DMS 273 (cell line): ENCODE measurements around the gene ELAC2.

ENCODE experiments used
- DNase-seq: peaks from one replicate; lab custom pipeline; 2025; ENCODE audit not compliant: unreplicated experiment; lab: John Stamatoyannopoulos, UW

Gene ELAC2

DNA sequence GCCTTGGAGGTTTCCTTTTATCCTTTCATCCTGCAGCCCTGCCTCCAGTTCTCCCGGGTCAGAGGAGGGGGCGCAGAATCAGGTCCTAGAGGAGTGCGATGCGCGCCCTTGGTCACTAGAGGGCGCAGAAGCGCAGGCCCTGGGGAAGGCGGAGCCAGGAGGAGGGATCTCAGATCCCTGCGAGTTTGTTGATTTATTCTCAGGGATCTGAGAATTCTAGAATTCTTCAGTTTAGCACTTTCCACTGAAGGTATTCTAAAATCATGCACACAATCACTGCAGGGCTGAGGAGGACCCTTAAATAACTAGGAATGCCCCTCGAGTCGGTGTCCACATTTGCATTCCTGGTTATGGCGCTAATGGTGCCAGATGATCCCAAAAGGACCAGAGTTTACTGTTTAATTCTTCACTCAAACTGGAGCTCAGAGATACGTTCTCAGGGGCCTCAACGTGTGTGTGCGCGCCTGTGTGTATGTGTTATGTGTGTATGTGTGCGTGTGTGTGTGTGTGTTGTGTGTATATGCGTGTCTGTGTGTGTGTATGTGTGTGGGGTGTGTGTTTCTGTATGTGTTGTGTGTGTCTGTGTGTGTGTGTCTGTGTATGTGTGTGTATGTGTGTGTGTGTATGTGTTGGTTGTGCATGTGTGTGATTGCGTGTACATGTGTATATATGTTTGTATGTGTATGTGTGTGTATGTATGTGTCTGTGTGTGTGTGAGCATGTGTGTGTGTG is 6.9 kb upstream of the ELAC2 start:
- DNase-seq, result peak; percentile 87

DNA sequence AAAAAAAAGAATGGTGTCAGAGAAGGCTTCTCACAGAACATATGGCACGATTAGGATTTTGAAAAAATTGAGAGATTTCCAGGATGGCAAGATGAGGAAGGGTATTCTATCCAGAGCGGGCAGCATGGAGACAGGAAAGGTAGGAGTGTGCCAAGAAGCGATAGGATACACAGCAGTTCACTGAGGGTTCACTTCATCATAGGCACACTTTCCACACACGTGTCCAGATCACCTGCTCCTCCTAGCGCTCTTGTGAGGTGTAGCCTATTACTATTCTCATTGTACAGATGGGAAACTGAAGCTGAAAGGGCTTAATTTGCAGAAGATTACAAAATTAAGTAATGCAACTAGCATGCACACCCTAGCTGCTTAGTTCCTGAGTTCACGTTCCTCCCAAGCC is 6.2 kb upstream of the ELAC2 start:
- DNase-seq, result peak; percentile 56

DNA sequence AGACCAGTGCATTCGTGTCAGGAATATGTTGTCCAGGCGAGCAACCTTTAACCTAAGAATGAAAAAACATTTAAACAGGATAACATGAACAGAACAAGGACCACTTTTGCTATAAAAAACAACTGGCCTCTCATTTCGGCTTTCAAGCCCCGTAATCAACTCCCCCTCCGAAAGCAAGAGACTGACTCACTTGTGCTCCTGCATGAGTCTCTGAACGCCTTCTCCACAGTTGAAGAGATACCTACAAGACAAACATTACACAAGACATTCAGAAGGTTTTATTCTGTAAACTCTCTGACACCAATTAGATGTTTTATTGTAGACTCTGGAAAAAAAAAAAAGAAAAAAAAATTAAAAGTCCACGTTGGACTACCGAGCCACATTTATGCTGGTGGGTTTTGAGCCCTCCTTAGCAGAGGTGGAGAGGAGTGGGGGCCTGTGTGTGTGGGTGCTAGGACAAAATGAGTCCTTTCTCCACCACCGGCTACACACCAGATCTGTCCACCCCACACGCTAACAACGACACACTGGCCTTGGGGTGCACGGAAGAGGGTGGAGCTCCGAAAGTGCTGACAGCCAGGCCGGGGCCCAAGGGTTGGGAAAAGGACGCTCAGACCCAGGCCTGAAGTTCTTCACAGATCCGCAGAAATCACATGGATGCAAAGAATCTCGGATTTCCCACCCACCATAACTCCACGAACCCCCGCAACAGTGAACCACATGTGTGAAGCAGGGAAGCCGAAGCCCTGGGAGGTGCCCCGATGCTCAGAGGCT is 759 bp downstream of the ELAC2 start:
- DNase-seq, result peak; percentile 6

DNA sequence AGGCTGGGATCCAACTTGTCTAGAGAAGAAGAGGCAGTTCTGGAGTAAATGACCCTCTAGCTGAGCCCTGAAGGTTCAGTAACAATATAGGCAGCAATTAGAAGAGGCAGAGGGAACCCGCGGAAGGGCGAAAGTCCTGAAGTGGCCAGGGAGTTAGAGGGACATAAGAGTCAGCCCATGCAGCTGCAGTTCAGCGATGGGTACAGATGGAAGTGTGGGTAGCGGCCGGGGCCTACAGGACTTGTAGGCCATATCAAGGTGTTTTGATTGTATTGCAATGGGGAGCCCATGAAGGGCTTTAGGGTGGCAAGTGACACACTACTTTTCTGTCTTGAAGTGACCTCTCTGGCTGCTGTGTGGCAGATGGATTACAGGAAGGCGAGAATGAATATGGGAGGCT is 3.0 kb downstream of the ELAC2 start:
- no peak for DNase-seq

DNA sequence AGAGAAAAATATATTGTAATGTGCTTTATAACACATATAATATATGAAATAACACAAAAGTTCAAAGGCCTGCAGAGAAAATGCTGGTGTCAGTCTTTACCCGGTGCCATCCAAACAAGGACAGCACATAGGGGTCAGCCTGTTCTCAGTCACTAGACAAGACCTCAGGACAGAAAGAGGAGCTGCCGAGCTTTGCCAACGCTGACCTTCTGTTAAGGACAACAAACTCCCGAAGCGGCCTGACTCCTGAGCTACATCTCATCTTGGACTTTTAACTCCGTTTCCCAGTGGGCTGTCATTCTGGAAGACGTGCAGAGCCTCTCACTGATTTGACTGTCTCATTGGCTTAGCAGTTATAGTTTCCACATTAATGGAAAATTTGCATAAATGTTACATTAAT is 6.9 kb downstream of the ELAC2 start:
- no peak for DNase-seq

DNA sequence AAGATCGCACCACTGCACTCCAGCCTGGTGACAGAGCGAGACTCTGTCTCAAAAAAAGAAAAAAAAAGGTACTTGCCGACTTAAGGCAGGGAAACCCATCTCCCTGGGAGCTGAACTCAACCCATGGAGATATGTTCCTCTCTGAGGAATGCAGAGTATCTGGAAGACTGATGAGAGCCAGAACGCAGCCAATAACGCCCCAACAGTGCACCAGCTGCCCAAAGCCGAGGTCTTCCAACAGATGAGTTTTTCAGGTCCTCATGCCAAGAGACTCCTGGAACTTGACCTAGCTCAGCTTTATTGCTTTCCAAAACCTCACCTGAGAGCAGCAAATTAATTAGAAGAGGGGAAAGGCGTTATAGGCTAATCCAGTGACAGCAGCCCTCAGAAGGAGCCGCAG is 9.4 kb downstream of the ELAC2 start:
- DNase-seq, result no peak

DNA sequence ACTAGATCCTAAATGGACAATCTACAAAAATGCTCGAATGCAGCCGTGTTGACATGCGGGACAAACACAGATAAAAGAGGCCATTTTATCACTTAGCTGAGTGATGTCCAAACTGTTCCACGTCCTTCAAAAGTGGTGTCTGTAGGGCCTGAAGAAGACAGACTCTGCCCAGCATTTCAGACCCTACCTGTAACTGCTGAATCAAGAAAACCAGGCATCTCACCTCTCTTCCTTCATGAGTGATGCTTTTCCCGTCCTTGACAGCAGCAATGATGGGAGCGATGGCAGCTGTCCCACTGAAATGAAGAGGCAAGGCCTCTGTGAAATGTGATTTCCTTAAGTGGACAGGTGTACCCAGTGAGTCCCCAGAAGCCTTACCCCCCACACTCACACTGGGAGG is 12.3 kb downstream of the ELAC2 start:
- DNase-seq, result no peak

DNA sequence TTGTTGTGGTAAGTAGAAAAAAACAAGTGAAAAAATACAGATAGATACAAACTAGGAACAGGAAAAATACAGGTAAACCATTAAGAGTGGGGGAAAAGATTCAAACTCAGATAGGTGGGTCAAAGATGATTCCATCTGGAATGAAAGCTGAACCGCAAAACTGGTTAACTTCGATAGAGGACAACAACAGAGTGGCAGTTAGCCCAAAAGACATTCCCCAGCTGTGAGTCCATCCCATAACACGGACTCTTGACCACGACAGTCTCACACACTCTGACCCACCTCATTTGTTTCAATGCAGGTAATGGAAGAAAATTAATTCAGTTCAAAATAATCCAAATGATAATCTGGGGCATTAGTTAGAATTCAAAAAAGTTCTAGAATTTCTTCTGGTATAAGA is 13.5 kb downstream of the ELAC2 start:
- DNase-seq, result no peak

DNA sequence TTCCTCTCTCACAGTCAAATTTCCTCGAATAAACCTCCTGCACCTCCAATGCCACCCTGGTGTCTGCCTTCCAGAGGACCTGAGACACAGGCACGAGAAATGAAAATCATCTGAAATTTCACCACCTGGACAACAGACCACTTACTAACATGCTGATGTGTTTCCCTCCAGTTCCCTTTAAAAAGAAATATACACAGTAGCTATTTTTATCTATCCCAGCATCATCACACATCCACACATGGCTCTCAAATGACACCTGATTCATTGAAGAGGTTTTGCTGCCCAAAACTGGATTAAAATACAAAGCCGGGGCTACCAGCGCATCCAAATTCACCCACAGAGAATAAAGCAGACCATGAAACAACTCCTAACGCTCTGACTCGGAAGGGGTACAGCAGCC is 13.9 kb downstream of the ELAC2 start:
- no peak for DNase-seq

DNA sequence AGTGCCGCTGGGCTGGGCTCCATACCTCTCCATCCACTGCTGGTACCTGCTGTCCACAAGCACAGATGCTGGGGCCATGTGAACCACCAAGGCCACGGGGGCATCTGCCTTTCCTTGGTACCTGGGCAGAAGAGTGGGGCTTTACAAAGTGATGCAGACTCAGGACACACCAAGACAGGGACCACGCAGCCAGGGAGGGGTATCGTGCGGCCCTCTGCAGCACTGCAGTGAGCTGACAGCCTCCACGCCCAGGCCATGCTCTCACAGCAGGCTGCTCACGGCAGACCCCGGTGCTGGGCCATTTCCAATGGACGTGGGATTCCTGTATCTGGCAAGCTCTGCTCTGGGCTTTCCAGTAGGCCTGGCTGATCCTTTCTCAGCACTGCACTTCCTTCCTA is 14.4 kb downstream of the ELAC2 start:
- no peak for DNase-seq

DNA sequence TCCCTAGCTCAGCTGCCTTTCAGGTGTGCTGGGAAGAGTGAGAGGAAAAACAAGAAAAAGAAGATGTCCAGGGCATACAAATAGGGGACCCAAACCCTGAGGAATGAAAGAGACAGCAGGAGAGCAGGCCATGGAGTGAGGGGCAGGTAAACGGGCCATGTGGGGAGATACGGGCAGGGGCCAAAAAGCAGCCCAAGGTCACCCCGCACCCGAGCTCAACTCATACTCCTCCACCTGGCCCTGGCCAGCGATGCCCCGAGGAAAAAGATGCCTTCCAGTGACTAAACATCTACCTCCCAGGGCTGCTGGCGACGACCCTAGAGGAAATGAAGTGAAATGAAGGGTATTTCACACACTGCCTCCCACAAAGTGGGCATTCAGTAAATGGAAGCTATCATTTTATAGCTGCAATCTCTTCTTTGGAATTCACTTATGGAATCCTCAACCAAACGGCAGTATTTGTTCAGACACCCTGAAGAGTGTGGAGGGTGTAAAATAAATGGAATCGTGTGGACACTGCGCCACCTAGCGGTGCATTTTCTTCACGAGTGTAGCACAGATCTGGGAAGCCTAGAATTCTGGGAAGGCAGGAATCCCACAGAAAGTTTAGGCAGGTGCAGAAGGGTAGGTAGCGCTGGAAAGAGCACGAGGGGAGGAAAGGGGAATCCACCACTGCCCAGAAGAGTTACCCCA is 14.9 kb downstream of the ELAC2 start:
- DNase-seq, result peak; percentile 85

DNA sequence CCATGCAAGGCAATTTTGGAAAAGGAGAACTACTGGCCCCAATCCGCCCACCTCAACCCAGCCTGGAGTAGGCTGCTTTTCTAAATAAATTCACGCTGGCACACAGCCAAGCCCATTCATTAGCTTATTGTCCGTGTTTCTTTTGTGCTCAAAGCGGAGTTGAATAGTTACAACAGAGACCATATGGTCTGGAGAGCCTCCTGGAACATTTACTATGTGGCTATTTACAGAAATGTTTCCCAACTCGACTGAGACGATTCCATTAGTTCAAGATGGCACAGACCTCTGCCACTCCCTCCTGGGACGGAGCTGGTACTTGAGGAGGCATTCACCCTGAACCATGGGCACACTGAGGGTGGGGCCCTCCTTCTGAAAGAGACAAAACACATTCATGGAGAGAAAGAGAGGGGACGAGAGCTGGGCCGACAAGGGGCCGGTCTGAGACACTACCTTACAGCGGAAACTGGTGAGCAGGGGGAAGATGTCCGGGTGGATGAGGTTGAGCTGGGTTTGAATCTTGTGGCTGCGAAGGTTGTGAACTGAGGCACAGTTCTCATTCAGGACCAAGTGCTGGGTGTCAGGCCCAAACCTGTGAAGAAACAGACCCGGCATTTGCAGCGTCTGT is 15.7 kb downstream of the ELAC2 start:
- DNase-seq, result peak; percentile 45

DNA sequence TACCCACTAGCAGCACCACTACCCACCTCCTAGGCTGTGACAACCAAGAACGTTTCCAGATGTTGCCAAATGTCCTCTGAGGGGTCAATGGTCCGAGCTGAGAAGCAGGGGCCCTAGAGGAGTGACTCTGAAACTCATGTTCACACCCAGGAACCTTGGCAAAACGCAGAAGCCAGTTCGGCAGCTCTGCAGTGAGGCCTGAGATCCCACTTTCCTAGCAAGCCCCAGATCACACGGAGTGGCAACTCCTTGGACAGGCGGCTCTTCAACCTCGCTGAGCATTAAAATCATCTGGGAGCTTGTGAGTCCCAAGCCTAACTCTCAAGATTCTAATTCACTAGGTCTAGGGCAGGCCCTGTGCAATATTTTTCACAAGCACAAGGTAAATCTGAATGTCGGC is 17.3 kb downstream of the ELAC2 start:
- no peak for DNase-seq

DNA sequence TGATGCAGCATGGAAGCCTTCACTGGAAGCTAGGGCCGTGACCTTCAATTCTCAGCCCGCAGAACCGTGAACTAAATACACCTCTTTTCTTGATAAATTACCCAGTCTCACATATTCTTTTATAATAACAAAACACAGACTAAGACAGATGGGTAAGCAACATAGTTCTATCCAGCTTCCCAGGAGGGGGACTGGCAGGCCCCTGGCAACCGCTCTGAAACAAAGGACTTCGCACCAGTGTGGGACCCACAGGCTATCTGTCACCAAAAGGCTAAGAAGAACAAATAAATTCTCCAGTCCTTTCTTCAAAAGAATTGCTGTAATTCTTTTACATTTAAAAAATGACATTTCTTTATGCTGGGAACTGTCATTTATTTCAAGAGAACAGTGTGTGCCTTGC is 19.0 kb downstream of the ELAC2 start:
- DNase-seq, result no peak

DNA sequence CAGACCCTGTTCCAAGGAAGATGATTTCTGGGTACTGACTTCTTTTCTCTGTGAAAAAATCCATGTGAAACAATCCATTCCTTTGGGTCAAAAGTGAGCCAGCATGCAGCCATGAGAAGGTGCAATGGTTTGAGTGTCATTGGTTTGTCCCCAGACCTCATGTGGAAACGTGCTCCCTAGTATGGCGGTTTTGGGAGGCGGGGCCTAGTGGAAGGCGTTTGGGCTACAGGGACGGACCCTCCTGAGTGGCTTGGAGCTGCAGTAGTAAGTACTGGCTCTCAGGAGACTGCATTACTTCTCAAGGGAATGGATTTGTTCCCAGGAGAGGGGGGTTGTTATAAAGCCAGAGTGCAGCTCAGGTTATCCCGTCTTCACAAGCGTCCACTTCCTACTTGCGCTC is 19.4 kb downstream of the ELAC2 start:
- DNase-seq, result no peak

DNA sequence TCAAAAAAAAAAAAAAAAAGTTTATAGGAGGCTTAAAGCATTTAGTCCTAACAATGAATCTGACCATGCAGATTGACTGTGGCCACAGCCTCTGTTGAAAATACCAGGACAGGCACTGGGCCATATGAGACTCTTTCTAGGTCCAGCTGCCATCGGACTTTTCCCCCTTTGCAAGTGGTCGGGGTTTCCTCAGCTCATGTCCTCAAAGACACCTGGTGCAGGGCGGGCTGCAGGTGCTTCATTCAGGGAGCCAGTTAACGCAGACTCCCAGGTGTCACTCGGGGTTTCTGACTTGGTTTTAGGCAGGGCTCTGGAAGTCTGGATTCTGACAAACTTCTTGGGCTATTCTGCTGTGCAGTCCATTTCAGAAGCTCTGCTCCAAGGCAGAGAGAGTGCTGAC is 20.9 kb downstream of the ELAC2 start:
- no peak for DNase-seq

DNA sequence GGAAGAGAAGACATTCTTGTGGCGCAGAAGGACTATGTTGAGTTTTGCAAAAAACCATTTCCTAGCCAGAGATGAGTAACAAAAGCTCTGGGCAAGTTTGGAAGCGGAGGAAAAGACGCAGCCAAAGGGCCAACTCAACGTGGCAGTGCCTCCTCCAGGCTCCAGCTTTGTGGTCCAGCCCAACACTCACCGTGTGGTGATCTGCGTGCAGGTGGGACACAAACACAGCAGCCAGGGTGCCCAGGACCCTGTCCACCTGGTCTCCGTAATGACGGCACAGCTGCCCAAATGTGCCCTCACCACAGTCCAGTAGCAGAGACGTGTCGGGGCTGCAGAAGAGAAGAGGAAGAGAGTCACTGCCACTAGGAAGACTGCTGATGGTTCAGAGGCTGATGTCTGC is 21.5 kb downstream of the ELAC2 start:
- no peak for DNase-seq

DNA sequence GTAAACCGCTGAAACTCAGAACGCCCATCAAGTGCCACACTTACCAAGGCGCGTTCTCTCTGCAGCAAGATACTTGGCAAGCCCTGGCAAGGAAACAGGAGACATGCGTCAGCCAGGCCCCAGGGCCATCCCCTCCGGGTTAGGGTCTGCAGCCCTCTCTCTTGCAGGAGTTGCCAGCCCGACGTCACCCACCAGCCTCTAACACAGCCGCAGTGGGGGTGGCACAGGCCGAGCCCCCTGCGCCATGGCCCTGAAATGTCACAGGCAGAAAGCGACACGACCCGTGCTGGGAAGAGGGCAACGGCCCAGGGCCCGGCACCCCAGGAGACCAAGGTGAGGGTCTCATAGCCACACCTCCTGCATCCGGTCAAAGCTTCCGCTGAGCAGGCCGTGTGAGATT is 21.9 kb downstream of the ELAC2 start:
- no peak for DNase-seq

DNA sequence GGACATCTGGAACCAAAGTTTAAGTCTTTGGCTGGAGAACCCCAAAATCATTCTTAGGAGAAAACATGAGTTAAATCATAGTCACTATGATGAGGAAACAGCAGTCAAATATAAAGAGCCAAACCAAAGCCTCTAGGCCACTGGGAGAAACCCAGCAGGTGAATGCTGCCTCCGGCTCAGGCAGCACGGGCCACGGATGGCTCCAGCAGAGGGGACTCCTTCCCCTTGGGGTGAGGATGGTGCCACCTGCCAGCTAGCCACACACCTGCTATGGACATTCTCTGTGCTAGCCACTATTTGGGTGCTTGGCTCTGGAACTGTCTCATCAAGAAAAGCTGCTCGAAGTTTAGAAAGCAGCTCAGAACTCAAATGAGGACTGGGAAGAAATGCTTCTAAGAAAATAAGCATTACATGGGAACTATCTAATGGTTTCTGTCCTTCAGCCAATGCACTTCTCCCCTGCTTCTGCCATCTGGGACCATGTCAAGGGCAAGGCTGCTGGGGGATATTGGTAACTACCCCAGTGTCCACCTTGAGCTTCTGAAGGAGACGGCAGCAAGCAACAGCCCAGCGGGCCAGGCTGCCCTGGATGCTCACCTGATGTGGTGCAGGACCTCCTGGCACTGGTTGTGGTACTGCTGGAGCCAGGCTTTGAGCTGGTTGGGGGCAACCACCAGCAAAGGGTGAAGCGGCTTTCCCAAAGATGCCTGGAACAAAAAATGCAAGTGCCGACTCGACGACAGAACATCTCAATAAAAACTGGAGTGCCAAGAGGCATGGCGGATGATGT is 22.5 kb downstream of the ELAC2 start:
- no peak for DNase-seq

DNA sequence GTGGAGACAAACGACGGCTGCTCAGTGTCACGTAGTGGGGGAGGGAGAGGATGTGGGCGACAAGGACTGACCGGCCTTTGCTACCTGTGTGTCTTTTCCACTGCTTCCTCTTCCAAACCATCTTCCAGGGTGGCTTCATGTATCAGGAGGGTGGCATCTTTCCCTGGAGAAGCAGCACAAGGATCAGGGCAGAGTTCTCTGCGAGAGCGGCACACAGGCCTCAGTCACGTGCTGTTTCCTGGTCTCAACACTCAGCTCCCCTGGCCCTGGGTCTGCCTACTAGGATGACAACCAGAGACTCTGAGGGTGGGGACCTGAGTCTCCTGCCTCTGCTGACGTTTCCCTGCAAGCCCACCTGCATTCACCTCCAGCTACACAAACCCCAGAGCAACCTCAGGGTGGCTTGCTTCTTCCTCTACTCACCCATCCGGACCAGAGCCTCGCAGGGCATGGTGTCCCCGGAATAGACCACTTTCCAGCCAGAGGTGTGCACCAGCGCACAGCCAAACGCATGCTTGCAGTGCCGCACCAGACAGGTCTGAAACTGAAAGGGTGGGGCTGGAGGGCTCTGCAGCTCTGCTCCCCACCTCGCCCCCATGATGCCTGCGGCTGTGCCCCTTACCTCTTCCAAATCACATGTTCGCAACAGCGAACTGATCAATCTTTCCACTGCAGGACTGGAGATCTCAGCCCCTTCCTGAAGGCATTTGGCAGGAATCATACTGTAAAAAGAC is 23.3 kb downstream of the ELAC2 start:
- no peak for DNase-seq
